Measurements from ENCODE around the gene TSNAXIP1. TPM values are rescaled to one million over a fixed set of nuclear protein-coding genes. Genes with fewer than 3 reads are reported as not detected.

TSNAXIP1 gene
- total and polyA plus RNA-seq, 2 experiments from 2014 or later: 0.97 to 2.4 TPM

DNA sequence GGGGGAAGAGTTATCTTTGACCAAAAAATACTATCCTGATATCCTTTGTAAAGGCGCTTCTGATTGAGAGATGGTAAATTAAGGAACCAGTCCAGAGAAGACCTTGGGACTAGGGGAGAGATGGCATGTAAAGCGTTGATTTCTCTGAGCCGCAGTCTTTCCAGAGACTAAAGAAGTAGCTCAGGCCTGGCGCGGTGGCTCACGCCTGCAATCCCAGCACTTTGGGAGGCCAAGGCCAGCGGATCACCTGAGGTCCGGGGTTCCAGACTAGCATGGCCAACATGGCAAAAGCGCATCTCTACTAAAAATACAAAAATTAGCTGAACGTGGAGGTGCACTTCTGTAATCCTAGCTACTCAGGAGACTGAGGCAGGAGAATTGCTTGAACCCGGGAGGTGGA lies 41.4 kb downstream of the TSNAXIP1 start:
- Histone ChIP-seq H3K79me2 (replicated peaks; ENCODE audit: insufficient read depth) (peaks cover 87% of the 10 kb centered on the region), H3K36me3 (ENCODE audit: insufficient read depth) (0 out of 2 replicates have a peak, but pooled peaks cover 3% of the 10 kb centered on the region), H3K27me3 (ENCODE audit: insufficient read depth) (no peaks in the 10 kb centered on the region), H3K4me3 (peak overlapping the region; percentile 91), H3K4me1 (ENCODE audit: insufficient read depth) (peaks cover 37% of the 10 kb centered on the region), H4K20me1 (replicated peaks; ENCODE audit: insufficient read depth) (peaks cover 58% of the 10 kb centered on the region), H3K9me2 (ENCODE audit: insufficient read depth) (no peaks in the 10 kb centered on the region), H3K4me2 (peak overlapping the region; percentile 98), H3F3A (replicated peaks; ENCODE audit: low read depth) (peaks cover 30% of the 10 kb centered on the region), H3K27ac (ENCODE audit: low read depth) (peak overlapping the region; percentile 84), H2AFZ (no peak overlapping the region)
- ATAC-seq (no peak), DNase-seq (ENCODE audit: low spot score) (no peak)
- Mint-ChIP-seq H3K27me3 (ENCODE audit: insufficient read depth, low read depth, poor library complexity) (peaks cover 9% of the 10 kb centered on the region), H3K9me3 (no peaks in the 10 kb centered on the region), H3K4me1 (peaks cover 35% of the 10 kb centered on the region), H3K27ac (peak overlapping the region; percentile 89), H3K4me3 (peak overlapping the region; percentile 95), H3K36me3 (ENCODE audit: low read depth) (peaks cover 25% of the 10 kb centered on the region)
- TF ChIP-seq JUNB (IDR thresholded peaks at IDR 0.05; ENCODE audit: unreplicated experiment): no peak
- no peak for TF ChIP-seq POLR2AphosphoS5 (IDR thresholded peaks at IDR 0.05; ENCODE audit: low read depth)
- TF ChIP-seq REST (IDR thresholded peaks at IDR 0.05; ENCODE audit: unreplicated experiment): no peak
- TF ChIP-seq ZNF331 (CRISPR knock-in tag; IDR thresholded peaks at IDR 0.05; ENCODE audit: low read depth): no peak
- TF ChIP-seq ZNF114 (CRISPR knock-in tag; IDR thresholded peaks at IDR 0.05): no peak
- no peak for TF ChIP-seq ZNF462 (CRISPR knock-in tag; IDR thresholded peaks at IDR 0.05)
- TF ChIP-seq NANOG (IDR thresholded peaks at IDR 0.05; ENCODE audit: borderline replicate concordance): no peak
- TF ChIP-seq, protein P1, sequence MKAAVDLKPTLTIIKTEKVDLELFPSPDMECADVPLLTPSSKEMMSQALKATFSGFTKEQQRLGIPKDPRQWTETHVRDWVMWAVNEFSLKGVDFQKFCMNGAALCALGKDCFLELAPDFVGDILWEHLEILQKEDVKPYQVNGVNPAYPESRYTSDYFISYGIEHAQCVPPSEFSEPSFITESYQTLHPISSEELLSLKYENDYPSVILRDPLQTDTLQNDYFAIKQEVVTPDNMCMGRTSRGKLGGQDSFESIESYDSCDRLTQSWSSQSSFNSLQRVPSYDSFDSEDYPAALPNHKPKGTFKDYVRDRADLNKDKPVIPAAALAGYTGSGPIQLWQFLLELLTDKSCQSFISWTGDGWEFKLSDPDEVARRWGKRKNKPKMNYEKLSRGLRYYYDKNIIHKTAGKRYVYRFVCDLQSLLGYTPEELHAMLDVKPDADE (IDR thresholded peaks at IDR 0.05): no peak
- no peak for TF ChIP-seq CREB1 (CRISPR knock-in tag; IDR thresholded peaks at IDR 0.05; ENCODE audit: low read depth)

Measured in GM23338 (cell line).